Pancreas (tissue), 10 donors: ENCODE data around the gene SKAP1. TPM values are rescaled to one million over a fixed set of nuclear protein-coding genes. Genes with fewer than 3 reads are reported as not detected.
A peak's percentile ranks its signal among the peaks of the same experiment; 100 is the strongest.

Experiments used
- ATAC-seq, 4 donors: fragments of 200-7000 bp; cut with Tn5 transposase; one replicate each; pipeline versions ENCODE4 v1.8.0 to v1.9.1; 2020; ENCODE audit warnings: mild to moderate bottlenecking in 4 of 4, moderate library complexity in 4 of 4
- DNase-seq, 6 donors: peaks; one replicate each; pipeline ENCODE4 v3.0.0-alpha.2; 2020
- FAIRE-seq: peaks from 2 replicates; lab custom pipeline; 2012; peaks lifted over from hg19 to GRCh38; lab: Jason Lieb, UNC
- H3K27ac ChIP-seq, 4 donors: fragments of 200-600 bp; sonication (generic); 1 replicate in 3 of 4; 2 replicates in 1 of 4; pipeline versions ENCODE4 v1.5.0 to v1.8.0; 2020
- H3K27me3 ChIP-seq, 4 donors: fragments of 200-600 bp; one replicate each; pipeline ENCODE4 v1.8.0; 2021
- H3K36me3 ChIP-seq, 3 donors: fragments of 200-600 bp; sonication (generic) in 1 of 3; one replicate each; pipeline versions ENCODE4 v1.5.0 to v1.8.0; 2020 to 2021
- H3K4me1 ChIP-seq, 3 donors: fragments of 200-600 bp; one replicate each; pipeline ENCODE4 v1.8.0; 2021
- H3K4me3 ChIP-seq, 4 donors: fragments of 200-600 bp; sonication (generic) in 2 of 4; one replicate each; pipeline versions ENCODE4 v1.5.0 to v1.8.0; 2020 to 2021
- H3K9me3 ChIP-seq, 4 donors: fragments of 200-600 bp; one replicate each; pipeline ENCODE4 v1.8.0; 2021
- CTCF ChIP-seq, 4 donors: fragments of 200-600 bp; sonication (generic) in 3 of 4; IDR thresholded peaks; one replicate each; pipeline versions ENCODE4 v1.5.0 to v1.8.0; 2021; ENCODE audit warnings: antibody characterized with exemption in 4 of 4
- WGBS, 2 donors: extraction: QIAGEN DNeasy Blood & Tissue Kit; methylation state at CpG; one replicate each; pipeline ENCODE4 v1.1.7; 2013; 5-methylcytosine and 5-hydroxymethylcytosine counted together
- intact Hi-C, 3 donors: fragments of 100-400 bp; cut with DNase I; formaldehyde crosslinking; loops; one replicate each; pipeline versions ENCODE4 v1.11.1 to v1.14.2; 2022
- polyA plus RNA-seq, 2 donors: library from polyadenylated mRNA; stranded (reverse); fragments of 200-250 nt; gene quantifications; one replicate each; pipeline ENCODE4 v1.2.3, GENCODE V29; 2013
- total RNA-seq, 6 donors: library from RNA; stranded (reverse); fragmentation: NEBNext Ultra II Directional in 4 of 6; extraction: Animal tissue kit (Norgen Biotek cat#: 25700) in 4 of 6; gene quantifications; one replicate each; pipeline versions ENCODE4 v1.2.1 to v1.2.4, GENCODE V29; 2021 to 2023
- donor health status: healthy with polysubstance abuse.
- donor health status: DM: no; HTN: no; CAD: no; lungs with moderate emphysema.
- donor health status: DM: no; HTN: no; CAD: no.
- donor health status: control.
- donor health status: control.
- donor health status: Bipolar disorder and iron deficiency.
- donor health status: DM: yes; HTN: yes; CAD: no.
- donor health status: DM: no; HTN: no; CAD: no.
- donor health status: DM: no; HTN: no; CAD: no.
- donor health status: DM: yes; HTN: yes; CAD: no.

Gene SKAP1
- total and polyA plus RNA-seq, 8 donors = 0.92 to 5.2 (median 3.0) TPM

GRCh38 chr17:48311324-48311723 is 118.7 kb downstream of the SKAP1 start:
- no peak for TF ChIP-seq CTCF (IDR thresholded peaks at IDR 0.05)
- Histone ChIP-seq H3K27me3 (peaks cover 0 to 46% (median 4%) of the 10 kb centered on the region in 4 donors), H3K4me3 (no peak overlapping the region), H3K36me3 (no peaks in the 10 kb centered on the region), H3K9me3 (no peaks in the 10 kb centered on the region), H3K4me1 (peaks cover 0 to 6% (median 4%) of the 10 kb centered on the region in 3 donors), H3K27ac (no peak overlapping the region)
- FAIRE-seq (no peak), ATAC-seq (no peak), DNase-seq (no peak)
- WGBS, 2 donors = 64 to 70% methylated on average over 3 of the region's 3 CpGs
- intact Hi-C loops = no loop called here

GRCh38 chr17:48310748-48311213 is 119.2 kb downstream of the SKAP1 start:
- 16 to 23% methylated on average over 16 of the region's 16 CpGs for WGBS, 2 donors
- FAIRE-seq = no peak
- Histone ChIP-seq H3K9me3 (no peaks in the 10 kb centered on the region), H3K4me1 (peaks cover 0 to 6% (median 4%) of the 10 kb centered on the region in 3 donors), H3K4me3 (no peak overlapping the region), H3K36me3 (no peaks in the 10 kb centered on the region), H3K27me3 (peaks cover 0 to 46% (median 4%) of the 10 kb centered on the region in 4 donors), H3K27ac (no peak overlapping the region)
- TF ChIP-seq CTCF (IDR thresholded peaks at IDR 0.05) = no peak
- intact Hi-C loops = no loop called here
- ATAC-seq = no peak
- DNase-seq = no peak

- H3K4me1 ChIP-seq = peaks cover 0 to 6% (median 4%) of the 10 kb centered on the region in 3 donors
- H3K9me3 ChIP-seq = no peaks in the 10 kb centered on the region
- intact Hi-C loops = no loop called here
- FAIRE-seq = no peak
- H3K36me3 ChIP-seq = no peaks in the 10 kb centered on the region
- H3K27ac ChIP-seq = no peak overlapping the region
- DNase-seq = no peak
- TF ChIP-seq CTCF (IDR thresholded peaks at IDR 0.05) = no peak
- no peak overlapping the region for H3K4me3 ChIP-seq
- ATAC-seq = no peak
- peaks cover 0 to 54% (median 4%) of the 10 kb centered on the region in 4 donors for H3K27me3 ChIP-seq
- 14% methylated on average over 1 of the region's 1 CpG for WGBS, 2 donors
Measured at GRCh38 chr17:48308581-48308980, 121.4 kb downstream of the SKAP1 start.

GRCh38 chr17:48307814-48308411 is 122.1 kb downstream of the SKAP1 start:
- Histone ChIP-seq H3K36me3 (no peaks in the 10 kb centered on the region), H3K4me1 (peaks cover 0 to 6% (median 4%) of the 10 kb centered on the region in 3 donors), H3K9me3 (no peaks in the 10 kb centered on the region), H3K27ac (no peak overlapping the region), H3K4me3 (no peak overlapping the region), H3K27me3 (peaks cover 0 to 54% (median 4%) of the 10 kb centered on the region in 4 donors)
- intact Hi-C loops = no loop called here
- DNase-seq = peak; percentile 16 to 60 (median 42)
- peak; percentile 73 to 94 (median 89) for ATAC-seq
- WGBS, 2 donors = 13 to 16% methylated on average over 4 of the region's 4 CpGs
- TF ChIP-seq CTCF (IDR thresholded peaks at IDR 0.05) = peak; percentile 29 to 81 (median 56)
- FAIRE-seq = peak; percentile 70

GRCh38 chr17:48307255-48307654 is 122.8 kb downstream of the SKAP1 start:
- no peak for ATAC-seq
- H3K9me3 ChIP-seq = no peaks in the 10 kb centered on the region
- H3K4me1 ChIP-seq = peaks cover 0 to 6% (median 4%) of the 10 kb centered on the region in 3 donors
- H3K27ac ChIP-seq = no peak overlapping the region
- no peaks in the 10 kb centered on the region for H3K36me3 ChIP-seq
- no peak for DNase-seq
- H3K4me3 ChIP-seq = no peak overlapping the region
- WGBS, 2 donors = 69 to 77% methylated on average over 4 of the region's 4 CpGs
- intact Hi-C loops = no loop called here
- FAIRE-seq = no peak
- TF ChIP-seq CTCF (IDR thresholded peaks at IDR 0.05) = no peak
- H3K27me3 ChIP-seq = peaks cover 0 to 57% (median 4%) of the 10 kb centered on the region in 4 donors
